Measurements from ENCODE around the gene SYT6. TPM values are rescaled to one million over a fixed set of nuclear protein-coding genes. Genes with fewer than 3 reads are reported as not detected.

SYT6 gene
- polyA plus RNA-seq, 3 donors: 0.01 TPM; not detected in 2

- no peak overlapping the region for H3K4me3 ChIP-seq (replicated peaks in 1 of 3; ENCODE audit: low read depth in 2 of 3, low read length in 3 of 3)
- TF ChIP-seq CTCF (IDR thresholded peaks at IDR 0.05): no peak
- H3K9me3 ChIP-seq (replicated peaks in 1 of 2; ENCODE audit: control insufficient read depth in 1 of 2, insufficient read depth in 1 of 2, low read length in 2 of 2): no peaks in the 10 kb centered on the region
- no peaks in the 10 kb centered on the region for H4K20me1 ChIP-seq (ENCODE audit: insufficient read depth, low read length)
- no peak for DNase-seq
- Mint-ChIP-seq H3K4me3 (no peak overlapping the region), H3K9me3 (no peaks in the 10 kb centered on the region), H3K27me3 (ENCODE audit: low read depth in 3 of 3) (peaks cover 2 to 6% (median 2%) of the 10 kb centered on the region in 3 donors), H3K4me1 (no peaks in the 10 kb centered on the region), H3K27ac (no peak overlapping the region), H3K36me3 (no peaks in the 10 kb centered on the region)
- H3K4me1 ChIP-seq (ENCODE audit: control insufficient read depth in 1 of 2, insufficient read depth in 2 of 2, low read length in 2 of 2): no peaks in the 10 kb centered on the region
- no peak overlapping the region for H2AFZ ChIP-seq (ENCODE audit: insufficient read depth, low read depth, low read length, poor library complexity, severe bottlenecking)
- H3K4me2 ChIP-seq (replicated peaks; ENCODE audit: extremely low read depth, low read length, poor library complexity, severe bottlenecking): no peak overlapping the region
- H3K36me3 ChIP-seq (replicated peaks in 1 of 2; ENCODE audit: control insufficient read depth in 1 of 2, insufficient read depth in 2 of 2, low read length in 2 of 2): no peaks in the 10 kb centered on the region
- intact Hi-C loops (cut with micrococcal nuclease): no loop called here
- no peak overlapping the region for H3K9ac ChIP-seq (ENCODE audit: insufficient read depth, low read length, poor library complexity, severe bottlenecking)
- no peaks in the 10 kb centered on the region for H3K27me3 ChIP-seq (ENCODE audit: control insufficient read depth in 2 of 2, insufficient read depth in 2 of 2, low read length in 2 of 2)
- H3K79me2 ChIP-seq (ENCODE audit: insufficient read depth, low read length): no peaks in the 10 kb centered on the region
- no peak overlapping the region for H3K27ac ChIP-seq (ENCODE audit: low read depth in 1 of 2, low read length in 2 of 2)
These were observed 23.6 kb upstream of the SYT6 start for GRCh38 chr1:114177282-114177681.

- Histone ChIP-seq H3K79me2 (ENCODE audit: insufficient read depth, low read length) (no peaks in the 10 kb centered on the region), H3K9ac (ENCODE audit: insufficient read depth, low read length, poor library complexity, severe bottlenecking) (no peak overlapping the region), H3K27me3 (ENCODE audit: control insufficient read depth in 2 of 2, insufficient read depth in 2 of 2, low read length in 2 of 2) (no peaks in the 10 kb centered on the region), H4K20me1 (ENCODE audit: insufficient read depth, low read length) (no peaks in the 10 kb centered on the region), H3K4me2 (replicated peaks; ENCODE audit: extremely low read depth, low read length, poor library complexity, severe bottlenecking) (no peak overlapping the region), H3K36me3 (replicated peaks in 1 of 2; ENCODE audit: control insufficient read depth in 1 of 2, insufficient read depth in 2 of 2, low read length in 2 of 2) (no peaks in the 10 kb centered on the region), H2AFZ (ENCODE audit: insufficient read depth, low read depth, low read length, poor library complexity, severe bottlenecking) (no peak overlapping the region), H3K4me3 (replicated peaks in 1 of 3; ENCODE audit: low read depth in 2 of 3, low read length in 3 of 3) (no peak overlapping the region), H3K4me1 (ENCODE audit: control insufficient read depth in 1 of 2, insufficient read depth in 2 of 2, low read length in 2 of 2) (no peaks in the 10 kb centered on the region), H3K9me3 (replicated peaks in 1 of 2; ENCODE audit: control insufficient read depth in 1 of 2, insufficient read depth in 1 of 2, low read length in 2 of 2) (no peaks in the 10 kb centered on the region), H3K27ac (ENCODE audit: low read depth in 1 of 2, low read length in 2 of 2) (no peak overlapping the region)
- WGBS (ENCODE audit: insufficient coverage): no CpG with 5 or more reads among the region's 2 CpGs
- H3K27me3 Mint-ChIP-seq (ENCODE audit: low read depth in 3 of 3): peaks cover 2 to 6% (median 2%) of the 10 kb centered on the region in 3 donors
- no peaks in the 10 kb centered on the region for H3K36me3 Mint-ChIP-seq
- TF ChIP-seq CTCF (IDR thresholded peaks at IDR 0.05): no peak
- no peak overlapping the region for H3K4me3 Mint-ChIP-seq
- no peaks in the 10 kb centered on the region for H3K4me1 Mint-ChIP-seq
- H3K9me3 Mint-ChIP-seq: no peaks in the 10 kb centered on the region
- no peak overlapping the region for H3K27ac Mint-ChIP-seq
- intact Hi-C loops (cut with micrococcal nuclease): no loop called here
- no peak for DNase-seq
These were observed 22.7 kb upstream of the SYT6 start for GRCh38 chr1:114176366-114176765.

Measured in CD14-positive monocyte (primary cell).